GM12878 (cell line): ENCODE data around the gene SUPT3H.

Experiments used
- BRCA1 ChIP-seq: IDR thresholded peaks from 2 replicates; pipeline ENCODE4 v1.6.1; 2011; ENCODE audit warnings: low read depth, low read length, improper control_type of control experiment
- CREM ChIP-seq: IDR thresholded peaks from 2 replicates; pipeline ENCODE4 v1.6.1; 2014; ENCODE audit warnings: antibody characterized with exemption, low read depth
- KDM1A ChIP-seq: fragments of 200-600 bp; sonication (generic); IDR thresholded peaks from 2 replicates; pipeline ENCODE4 v1.6.1; 2016; ENCODE audit warnings: borderline replicate concordance
- MYC ChIP-seq: IDR thresholded peaks from 2 replicates; pipeline ENCODE4 v1.6.1; 2011; ENCODE audit warnings: mild to moderate bottlenecking, low read length, moderate library complexity, inconsistent platforms; ENCODE audit not compliant: insufficient read depth, insufficient replicate concordance, insufficient read length, severe bottlenecking
- NFIC ChIP-seq: IDR thresholded peaks from 2 replicates; pipeline ENCODE4 v1.6.1; 2012; ENCODE audit warnings: low read depth, mild to moderate bottlenecking, inconsistent platforms, low read length, moderate library complexity
- NR2C2 ChIP-seq: IDR thresholded peaks from 2 replicates; pipeline ENCODE4 v1.6.1; 2011; ENCODE audit warnings: borderline replicate concordance, low read depth; ENCODE audit not compliant: control insufficient read depth, insufficient read length
- PAX5 ChIP-seq: IDR thresholded peaks from 2 replicates; pipeline ENCODE4 v1.6.1; 2011; ENCODE audit warnings: low read depth, low read length, borderline replicate concordance
- RAD21 ChIP-seq: IDR thresholded peaks from 2 replicates; pipeline ENCODE4 v1.6.1; 2011; ENCODE audit warnings: mild to moderate bottlenecking, low read depth, low read length, moderate library complexity; ENCODE audit not compliant: insufficient read depth
- SPI1 ChIP-seq: IDR thresholded peaks from 2 replicates; pipeline ENCODE4 v1.6.1; 2011; ENCODE audit warnings: low read depth, mild to moderate bottlenecking, low read length, moderate library complexity, borderline replicate concordance; ENCODE audit not compliant: insufficient read depth
- YY1 ChIP-seq: IDR thresholded peaks from 2 replicates; pipeline ENCODE4 v1.6.1; 2011; ENCODE audit warnings: low read depth, mild to moderate bottlenecking, low read length
- TF ChIP-seq, protein P1 (sequence below), 3 experiments: IDR thresholded peaks in 2 of 3; conservative IDR thresholded peaks in 1 of 3; 2 replicates each; pipeline ENCODE4 v1.5.1; 2011; ENCODE audit warnings: low read depth in 3 of 3, low read length in 3 of 3, mild to moderate bottlenecking in 3 of 3, control low read depth in 2 of 3, moderate library complexity in 2 of 3, inconsistent platforms in 1 of 3, mixed read lengths in 1 of 3; ENCODE audit not compliant: control insufficient read depth in 2 of 3, insufficient read depth in 1 of 3; ENCODE audit errors: extremely low read depth in 1 of 3
- TF ChIP-seq, protein P2 (sequence below): fragments of 450-650 bp; formaldehyde crosslinking; IDR thresholded peaks from 2 replicates; pipeline ENCODE4 v1.4.0; 2020; ENCODE audit warnings: mild to moderate bottlenecking, moderate library complexity
- TF ChIP-seq, protein P3 (sequence below): IDR thresholded peaks from 2 replicates; pipeline ENCODE4 v1.6.1; 2011; ENCODE audit warnings: low read depth, low read length, improper control_type of control experiment, borderline replicate concordance
- TF ChIP-seq, protein P4 (sequence below): IDR thresholded peaks from 2 replicates; pipeline ENCODE4 v1.6.1; 2011; ENCODE audit warnings: mild to moderate bottlenecking, low read depth, low read length, moderate library complexity; ENCODE audit not compliant: insufficient replicate concordance

DNA sequence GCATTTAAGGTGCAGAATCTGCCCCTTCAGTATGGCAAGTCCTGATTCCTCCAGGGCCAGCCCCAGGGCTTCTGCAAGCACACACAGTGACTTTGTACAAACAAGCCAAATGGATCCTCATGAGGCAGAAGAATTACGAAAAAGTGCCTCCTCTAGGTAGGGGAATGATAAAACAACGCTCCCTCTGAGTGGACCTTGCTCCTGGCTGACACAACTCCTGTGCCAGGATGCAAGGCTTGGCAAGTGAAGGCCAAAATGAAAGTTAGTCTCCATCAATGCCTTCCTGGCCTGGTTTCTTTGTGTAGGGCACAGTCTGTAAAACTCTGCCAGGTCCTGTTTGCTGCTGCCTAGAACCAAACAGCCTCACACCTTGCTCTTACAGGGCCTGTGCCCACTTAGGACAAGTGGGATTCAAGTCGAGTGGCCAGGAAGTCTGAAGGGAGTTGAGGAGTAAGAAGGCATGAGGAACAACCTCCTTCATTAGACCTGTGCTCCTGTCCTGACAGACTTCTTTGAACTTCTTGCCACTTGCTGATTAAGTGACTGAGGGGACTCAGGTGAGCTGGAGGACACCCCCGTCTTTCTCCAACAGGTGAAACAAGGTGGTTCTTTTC lies 573.1 kb downstream of the SUPT3H start:
- TF ChIP-seq PAX5 (no peak), MYC (no peak), BRCA1 (no peak), KDM1A (no peak), YY1 (no peak), CREM (no peak), NFIC (no peak), NR2C2 (no peak), SPI1 (no peak), RAD21 (no peak)
- TF ChIP-seq, protein P1, sequence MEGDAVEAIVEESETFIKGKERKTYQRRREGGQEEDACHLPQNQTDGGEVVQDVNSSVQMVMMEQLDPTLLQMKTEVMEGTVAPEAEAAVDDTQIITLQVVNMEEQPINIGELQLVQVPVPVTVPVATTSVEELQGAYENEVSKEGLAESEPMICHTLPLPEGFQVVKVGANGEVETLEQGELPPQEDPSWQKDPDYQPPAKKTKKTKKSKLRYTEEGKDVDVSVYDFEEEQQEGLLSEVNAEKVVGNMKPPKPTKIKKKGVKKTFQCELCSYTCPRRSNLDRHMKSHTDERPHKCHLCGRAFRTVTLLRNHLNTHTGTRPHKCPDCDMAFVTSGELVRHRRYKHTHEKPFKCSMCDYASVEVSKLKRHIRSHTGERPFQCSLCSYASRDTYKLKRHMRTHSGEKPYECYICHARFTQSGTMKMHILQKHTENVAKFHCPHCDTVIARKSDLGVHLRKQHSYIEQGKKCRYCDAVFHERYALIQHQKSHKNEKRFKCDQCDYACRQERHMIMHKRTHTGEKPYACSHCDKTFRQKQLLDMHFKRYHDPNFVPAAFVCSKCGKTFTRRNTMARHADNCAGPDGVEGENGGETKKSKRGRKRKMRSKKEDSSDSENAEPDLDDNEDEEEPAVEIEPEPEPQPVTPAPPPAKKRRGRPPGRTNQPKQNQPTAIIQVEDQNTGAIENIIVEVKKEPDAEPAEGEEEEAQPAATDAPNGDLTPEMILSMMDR (IDR thresholded peaks at IDR 0.05 in 2 of 3, conservative IDR thresholded peaks at IDR 0.05 in 1 of 3; ENCODE audit: control insufficient read depth in 2 of 3, extremely low read depth in 1 of 3, insufficient read depth in 1 of 3, low read depth in 3 of 3, low read length in 3 of 3), result no peak
- TF ChIP-seq, protein P2, sequence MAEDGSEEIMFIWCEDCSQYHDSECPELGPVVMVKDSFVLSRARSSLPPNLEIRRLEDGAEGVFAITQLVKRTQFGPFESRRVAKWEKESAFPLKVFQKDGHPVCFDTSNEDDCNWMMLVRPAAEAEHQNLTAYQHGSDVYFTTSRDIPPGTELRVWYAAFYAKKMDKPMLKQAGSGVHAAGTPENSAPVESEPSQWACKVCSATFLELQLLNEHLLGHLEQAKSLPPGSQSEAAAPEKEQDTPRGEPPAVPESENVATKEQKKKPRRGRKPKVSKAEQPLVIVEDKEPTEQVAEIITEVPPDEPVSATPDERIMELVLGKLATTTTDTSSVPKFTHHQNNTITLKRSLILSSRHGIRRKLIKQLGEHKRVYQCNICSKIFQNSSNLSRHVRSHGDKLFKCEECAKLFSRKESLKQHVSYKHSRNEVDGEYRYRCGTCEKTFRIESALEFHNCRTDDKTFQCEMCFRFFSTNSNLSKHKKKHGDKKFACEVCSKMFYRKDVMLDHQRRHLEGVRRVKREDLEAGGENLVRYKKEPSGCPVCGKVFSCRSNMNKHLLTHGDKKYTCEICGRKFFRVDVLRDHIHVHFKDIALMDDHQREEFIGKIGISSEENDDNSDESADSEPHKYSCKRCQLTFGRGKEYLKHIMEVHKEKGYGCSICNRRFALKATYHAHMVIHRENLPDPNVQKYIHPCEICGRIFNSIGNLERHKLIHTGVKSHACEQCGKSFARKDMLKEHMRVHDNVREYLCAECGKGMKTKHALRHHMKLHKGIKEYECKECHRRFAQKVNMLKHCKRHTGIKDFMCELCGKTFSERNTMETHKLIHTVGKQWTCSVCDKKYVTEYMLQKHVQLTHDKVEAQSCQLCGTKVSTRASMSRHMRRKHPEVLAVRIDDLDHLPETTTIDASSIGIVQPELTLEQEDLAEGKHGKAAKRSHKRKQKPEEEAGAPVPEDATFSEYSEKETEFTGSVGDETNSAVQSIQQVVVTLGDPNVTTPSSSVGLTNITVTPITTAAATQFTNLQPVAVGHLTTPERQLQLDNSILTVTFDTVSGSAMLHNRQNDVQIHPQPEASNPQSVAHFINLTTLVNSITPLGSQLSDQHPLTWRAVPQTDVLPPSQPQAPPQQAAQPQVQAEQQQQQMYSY (CRISPR knock-in tag), result no peak
- TF ChIP-seq, protein P3, sequence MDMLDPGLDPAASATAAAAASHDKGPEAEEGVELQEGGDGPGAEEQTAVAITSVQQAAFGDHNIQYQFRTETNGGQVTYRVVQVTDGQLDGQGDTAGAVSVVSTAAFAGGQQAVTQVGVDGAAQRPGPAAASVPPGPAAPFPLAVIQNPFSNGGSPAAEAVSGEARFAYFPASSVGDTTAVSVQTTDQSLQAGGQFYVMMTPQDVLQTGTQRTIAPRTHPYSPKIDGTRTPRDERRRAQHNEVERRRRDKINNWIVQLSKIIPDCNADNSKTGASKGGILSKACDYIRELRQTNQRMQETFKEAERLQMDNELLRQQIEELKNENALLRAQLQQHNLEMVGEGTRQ, result no peak
- TF ChIP-seq, protein P4, sequence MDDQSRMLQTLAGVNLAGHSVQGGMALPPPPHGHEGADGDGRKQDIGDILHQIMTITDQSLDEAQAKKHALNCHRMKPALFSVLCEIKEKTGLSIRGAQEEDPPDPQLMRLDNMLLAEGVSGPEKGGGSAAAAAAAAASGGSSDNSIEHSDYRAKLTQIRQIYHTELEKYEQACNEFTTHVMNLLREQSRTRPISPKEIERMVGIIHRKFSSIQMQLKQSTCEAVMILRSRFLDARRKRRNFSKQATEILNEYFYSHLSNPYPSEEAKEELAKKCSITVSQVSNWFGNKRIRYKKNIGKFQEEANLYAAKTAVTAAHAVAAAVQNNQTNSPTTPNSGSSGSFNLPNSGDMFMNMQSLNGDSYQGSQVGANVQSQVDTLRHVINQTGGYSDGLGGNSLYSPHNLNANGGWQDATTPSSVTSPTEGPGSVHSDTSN, result no peak
